ENCODE results near the gene LCORL.

Gene LCORL

DNA sequence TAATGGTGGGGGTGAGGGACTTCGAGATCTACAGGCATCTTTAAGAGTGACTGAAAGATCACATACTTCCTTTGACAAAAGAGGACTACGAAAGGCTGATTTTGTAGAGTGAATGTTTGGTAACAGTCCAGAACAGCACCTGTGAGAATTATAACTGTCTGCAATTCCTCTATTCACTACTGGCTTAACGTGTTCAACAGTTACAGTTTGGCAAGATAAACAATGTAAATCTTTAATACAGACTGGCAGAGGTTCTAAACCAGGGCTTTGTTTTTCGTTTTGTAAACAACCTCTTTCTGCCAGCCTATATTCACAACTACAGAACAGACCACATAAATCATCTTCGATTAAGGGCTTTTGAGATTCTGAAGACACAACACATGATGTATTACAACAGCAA, 143.9 kb downstream of the LCORL start:
- Histone ChIP-seq H3K27me3 (replicated peaks; ENCODE audit: insufficient read depth, low read length) (no peaks in the 10 kb centered on the region), H2AFZ (ENCODE audit: low read length) (no peak overlapping the region), H4K20me1 (ENCODE audit: insufficient read depth, low read length) (no peaks in the 10 kb centered on the region), H3K36me3 (replicated peaks; ENCODE audit: insufficient read depth, low read length) (peaks cover 4% of the 10 kb centered on the region; the same call in 1 of the 2 replicates), H3K9ac (ENCODE audit: low read length) (no peak overlapping the region), H3K79me2 (ENCODE audit: low read length) (no peaks in the 10 kb centered on the region), H3K4me3 (ENCODE audit: low read length) (no peak overlapping the region), H3K9me3 (replicated peaks; ENCODE audit: insufficient read depth, low read length) (no peaks in the 10 kb centered on the region), H3K4me1 (ENCODE audit: low read length) (no peaks in the 10 kb centered on the region), H3K27ac (ENCODE audit: low read length) (no peak overlapping the region), H3K9me2 (replicated peaks; ENCODE audit: insufficient read depth, low read length) (no peaks in the 10 kb centered on the region), H3F3A (ENCODE audit: insufficient read depth, low read length) (no peaks in the 10 kb centered on the region), H3K4me2 (ENCODE audit: low read depth, low read length) (no peak overlapping the region)
- TF ChIP-seq EZH2phosphoT487 (IDR thresholded peaks at IDR 0.05; ENCODE audit: low read length): no peak
- TF ChIP-seq, protein P1, sequence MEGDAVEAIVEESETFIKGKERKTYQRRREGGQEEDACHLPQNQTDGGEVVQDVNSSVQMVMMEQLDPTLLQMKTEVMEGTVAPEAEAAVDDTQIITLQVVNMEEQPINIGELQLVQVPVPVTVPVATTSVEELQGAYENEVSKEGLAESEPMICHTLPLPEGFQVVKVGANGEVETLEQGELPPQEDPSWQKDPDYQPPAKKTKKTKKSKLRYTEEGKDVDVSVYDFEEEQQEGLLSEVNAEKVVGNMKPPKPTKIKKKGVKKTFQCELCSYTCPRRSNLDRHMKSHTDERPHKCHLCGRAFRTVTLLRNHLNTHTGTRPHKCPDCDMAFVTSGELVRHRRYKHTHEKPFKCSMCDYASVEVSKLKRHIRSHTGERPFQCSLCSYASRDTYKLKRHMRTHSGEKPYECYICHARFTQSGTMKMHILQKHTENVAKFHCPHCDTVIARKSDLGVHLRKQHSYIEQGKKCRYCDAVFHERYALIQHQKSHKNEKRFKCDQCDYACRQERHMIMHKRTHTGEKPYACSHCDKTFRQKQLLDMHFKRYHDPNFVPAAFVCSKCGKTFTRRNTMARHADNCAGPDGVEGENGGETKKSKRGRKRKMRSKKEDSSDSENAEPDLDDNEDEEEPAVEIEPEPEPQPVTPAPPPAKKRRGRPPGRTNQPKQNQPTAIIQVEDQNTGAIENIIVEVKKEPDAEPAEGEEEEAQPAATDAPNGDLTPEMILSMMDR (IDR thresholded peaks at IDR 0.05; ENCODE audit: low read length): no peak
- no peak for TF ChIP-seq EZH2 (optimal IDR thresholded peaks at IDR 0.05; ENCODE audit: low read depth, low read length)
- no peak for DNase-seq

DNA sequence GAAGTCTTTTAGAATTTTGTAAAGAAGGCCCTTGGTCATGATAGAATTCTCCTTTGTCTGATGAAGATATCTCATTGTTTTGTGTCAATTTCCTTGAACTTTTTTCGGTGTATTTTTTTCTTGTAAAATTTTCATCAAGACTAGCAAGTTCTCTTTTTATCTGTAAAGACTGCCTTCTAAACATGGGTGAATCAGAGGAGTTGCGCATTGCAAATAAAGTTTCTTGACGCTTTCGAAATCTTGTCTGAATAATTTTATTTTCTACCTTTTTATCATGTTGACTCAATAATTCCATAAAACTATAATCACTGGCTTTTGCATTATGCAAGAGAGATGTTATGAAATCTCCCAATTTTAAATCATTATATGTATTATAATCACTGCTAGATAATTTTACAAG, 144.6 kb downstream of the LCORL start:
- Histone ChIP-seq H3K4me2 (ENCODE audit: low read depth, low read length) (no peak overlapping the region), H3K9ac (ENCODE audit: low read length) (no peak overlapping the region), H3K9me3 (replicated peaks; ENCODE audit: insufficient read depth, low read length) (no peaks in the 10 kb centered on the region), H3K27me3 (replicated peaks; ENCODE audit: insufficient read depth, low read length) (no peaks in the 10 kb centered on the region), H3K36me3 (replicated peaks; ENCODE audit: insufficient read depth, low read length) (no peaks in the 10 kb centered on the region; the same call in 1 of the 2 replicates), H3F3A (ENCODE audit: insufficient read depth, low read length) (no peaks in the 10 kb centered on the region), H2AFZ (ENCODE audit: low read length) (no peak overlapping the region), H3K4me1 (ENCODE audit: low read length) (no peaks in the 10 kb centered on the region), H3K4me3 (ENCODE audit: low read length) (no peak overlapping the region), H4K20me1 (ENCODE audit: insufficient read depth, low read length) (no peaks in the 10 kb centered on the region), H3K27ac (ENCODE audit: low read length) (no peak overlapping the region), H3K79me2 (ENCODE audit: low read length) (no peaks in the 10 kb centered on the region), H3K9me2 (replicated peaks; ENCODE audit: insufficient read depth, low read length) (no peaks in the 10 kb centered on the region)
- no peak for DNase-seq
- TF ChIP-seq EZH2phosphoT487 (IDR thresholded peaks at IDR 0.05; ENCODE audit: low read length): no peak
- TF ChIP-seq EZH2 (optimal IDR thresholded peaks at IDR 0.05; ENCODE audit: low read depth, low read length): no peak
- TF ChIP-seq, protein P1 (IDR thresholded peaks at IDR 0.05; ENCODE audit: low read length): no peak

DNA sequence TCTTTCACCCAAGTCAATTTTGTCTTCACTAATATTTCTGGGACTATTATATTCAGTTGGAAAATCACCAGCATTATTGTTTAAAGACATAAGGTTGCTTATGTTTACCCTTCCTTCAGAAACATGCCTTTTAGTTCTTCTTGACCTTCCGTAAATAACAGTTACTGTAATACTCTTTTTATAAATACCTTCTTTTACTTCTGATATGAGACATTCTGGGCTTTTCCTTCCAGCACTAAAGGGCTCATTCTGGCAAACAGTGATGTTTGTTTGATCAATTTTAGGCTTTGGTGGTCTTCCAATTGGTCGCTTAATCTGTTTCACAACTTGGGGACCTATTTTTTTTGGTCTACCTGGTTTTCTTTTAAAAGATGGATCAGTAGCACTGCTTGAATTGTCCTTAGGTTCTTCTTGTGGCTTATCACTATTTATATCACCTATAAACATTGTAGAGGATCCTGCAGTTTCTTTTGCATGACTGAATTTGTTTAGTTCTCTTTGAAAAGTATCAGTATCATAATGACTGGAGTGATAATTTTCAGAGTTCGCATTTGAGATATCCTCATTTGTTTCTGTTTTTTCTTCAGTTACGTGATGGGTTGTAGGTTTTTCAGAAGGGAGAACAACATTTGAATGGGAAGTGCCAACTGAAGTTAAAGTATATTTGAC, 146.0 kb downstream of the LCORL start:
- no peaks in the 10 kb centered on the region for H3K27me3 ChIP-seq (replicated peaks; ENCODE audit: insufficient read depth, low read length)
- no peak overlapping the region for H3K27ac ChIP-seq (ENCODE audit: low read length)
- H3K9me2 ChIP-seq (replicated peaks; ENCODE audit: insufficient read depth, low read length): no peaks in the 10 kb centered on the region
- no peaks in the 10 kb centered on the region for H3K79me2 ChIP-seq (ENCODE audit: low read length)
- no peak overlapping the region for H3K4me2 ChIP-seq (ENCODE audit: low read depth, low read length)
- no peak overlapping the region for H3K4me3 ChIP-seq (ENCODE audit: low read length)
- H2AFZ ChIP-seq (ENCODE audit: low read length): no peak overlapping the region
- no peaks in the 10 kb centered on the region for H3K4me1 ChIP-seq (ENCODE audit: low read length)
- H3F3A ChIP-seq (ENCODE audit: insufficient read depth, low read length): no peaks in the 10 kb centered on the region
- H3K9ac ChIP-seq (ENCODE audit: low read length): no peak overlapping the region
- no peaks in the 10 kb centered on the region for H3K9me3 ChIP-seq (replicated peaks; ENCODE audit: insufficient read depth, low read length)
- no peaks in the 10 kb centered on the region; the same call in 1 of the 2 replicates for H3K36me3 ChIP-seq (replicated peaks; ENCODE audit: insufficient read depth, low read length)
- TF ChIP-seq, protein P1 (IDR thresholded peaks at IDR 0.05; ENCODE audit: low read length): no peak
- TF ChIP-seq EZH2 (optimal IDR thresholded peaks at IDR 0.05; ENCODE audit: low read depth, low read length) (no peak), EZH2phosphoT487 (IDR thresholded peaks at IDR 0.05; ENCODE audit: low read length) (no peak)
- H4K20me1 ChIP-seq (ENCODE audit: insufficient read depth, low read length): no peaks in the 10 kb centered on the region
- no peak for DNase-seq

Measured in MM.1S (cell line).